Heart left ventricle (tissue), 13 donors: ENCODE data around the gene SREBF2.

Source experiments
- CTCF ChIP-seq, 12 donors: fragments of 200-600 bp; sonication (generic) in 4 of 12; IDR thresholded peaks; one replicate each; pipeline versions ENCODE4 v1.5.0 to v1.8.0; 2018 to 2022; ENCODE audit warnings: antibody characterized with exemption in 12 of 12, mild to moderate bottlenecking in 5 of 12
- POLR2A ChIP-seq, 2 donors: fragments of 450-650 bp; IDR thresholded peaks; one replicate each; pipeline ENCODE4 v1.6.1; 2017; ENCODE audit warnings: antibody characterized with exemption in 2 of 2, mild to moderate bottlenecking in 2 of 2, moderate library complexity in 2 of 2
- donor health status: ischemic (EF 13 %, LVEDD 7.1; RV severe dilation, severe dysfunction).
- donor health status: DM: no; HTN: yes; CAD: no.
- donor health status: DM: no; HTN: no; CAD: no.
- donor health status: ischemic (EF 25% LVEDD 6.9; RV normal size, moderate dysfunction).
- donor health status: ischemic (EF 25% LVEDD 5.7; RV mildly dilated, moderate dysfunction).
- donor health status: ischemic (EF 35%, LVEDD 5.7; RV mildly dilated, moderate dysfunction).
- donor health status: nonischemic (EF 11% LVEDD 7.7; RV severe dilation, severe dysfunction).
- donor health status: DM: yes; HTN: yes; CAD: no.
- donor health status: PGD.
- donor health status: ischemic (EF 29% LVEDD 5.4; RV normal size, mild dysfunction).
- donor health status: nonischemic (EF 23%, LVEDD 6.1; RV moderate dilation, normal function).

- no peak for TF ChIP-seq CTCF (IDR thresholded peaks at IDR 0.05)
- no peak for TF ChIP-seq POLR2A (IDR thresholded peaks at IDR 0.05)
Observed at GRCh38 chr22:41873391-41873790, 40.5 kb downstream of the SREBF2 start.
